ENCODE results near the gene PPP3CA.

The PPP3CA gene

DNA sequence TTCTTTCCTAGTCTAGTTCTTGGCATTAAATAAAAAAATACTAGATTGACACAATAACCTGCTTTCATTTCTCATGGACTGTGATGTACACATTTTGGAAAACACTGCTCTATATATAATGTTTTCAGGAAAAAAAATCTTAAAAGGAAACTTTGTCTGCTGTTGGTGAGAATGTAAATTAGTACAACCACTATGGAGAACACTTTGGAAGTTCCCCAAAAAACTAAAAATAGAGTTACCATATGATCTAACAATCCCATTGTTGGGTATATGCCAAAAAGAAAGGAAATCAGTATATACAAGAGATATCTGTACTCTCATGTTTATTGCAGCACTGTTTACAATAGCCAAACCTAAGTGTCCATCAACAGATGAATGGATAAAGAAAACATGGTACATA, 202.3 kb downstream of the PPP3CA start:
- H3K79me2 ChIP-seq (ENCODE audit: low read length): no peaks in the 10 kb centered on the region
- no peaks in the 10 kb centered on the region; the same call in 1 of the 2 replicates for H3K9me2 ChIP-seq (replicated peaks; ENCODE audit: insufficient read depth, low read length)
- H4K20me1 ChIP-seq (ENCODE audit: insufficient read depth, low read length): no peaks in the 10 kb centered on the region
- no peaks in the 10 kb centered on the region for H3K27me3 ChIP-seq (replicated peaks; ENCODE audit: insufficient read depth, low read length)
- no peak overlapping the region for H2AFZ ChIP-seq (ENCODE audit: low read length)
- no peaks in the 10 kb centered on the region for H3K9me3 ChIP-seq (replicated peaks; ENCODE audit: insufficient read depth, low read length)
- no peak overlapping the region for H3K4me2 ChIP-seq (ENCODE audit: low read depth, low read length)
- no peaks in the 10 kb centered on the region for H3K4me1 ChIP-seq (ENCODE audit: low read length)
- TF ChIP-seq EZH2phosphoT487 (IDR thresholded peaks at IDR 0.05; ENCODE audit: low read length) (no peak), EZH2 (optimal IDR thresholded peaks at IDR 0.05; ENCODE audit: low read depth, low read length) (no peak)
- TF ChIP-seq, protein P1, sequence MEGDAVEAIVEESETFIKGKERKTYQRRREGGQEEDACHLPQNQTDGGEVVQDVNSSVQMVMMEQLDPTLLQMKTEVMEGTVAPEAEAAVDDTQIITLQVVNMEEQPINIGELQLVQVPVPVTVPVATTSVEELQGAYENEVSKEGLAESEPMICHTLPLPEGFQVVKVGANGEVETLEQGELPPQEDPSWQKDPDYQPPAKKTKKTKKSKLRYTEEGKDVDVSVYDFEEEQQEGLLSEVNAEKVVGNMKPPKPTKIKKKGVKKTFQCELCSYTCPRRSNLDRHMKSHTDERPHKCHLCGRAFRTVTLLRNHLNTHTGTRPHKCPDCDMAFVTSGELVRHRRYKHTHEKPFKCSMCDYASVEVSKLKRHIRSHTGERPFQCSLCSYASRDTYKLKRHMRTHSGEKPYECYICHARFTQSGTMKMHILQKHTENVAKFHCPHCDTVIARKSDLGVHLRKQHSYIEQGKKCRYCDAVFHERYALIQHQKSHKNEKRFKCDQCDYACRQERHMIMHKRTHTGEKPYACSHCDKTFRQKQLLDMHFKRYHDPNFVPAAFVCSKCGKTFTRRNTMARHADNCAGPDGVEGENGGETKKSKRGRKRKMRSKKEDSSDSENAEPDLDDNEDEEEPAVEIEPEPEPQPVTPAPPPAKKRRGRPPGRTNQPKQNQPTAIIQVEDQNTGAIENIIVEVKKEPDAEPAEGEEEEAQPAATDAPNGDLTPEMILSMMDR (IDR thresholded peaks at IDR 0.05; ENCODE audit: low read length): no peak
- DNase-seq: no peak
- H3K9ac ChIP-seq (ENCODE audit: low read length): no peak overlapping the region
- H3K4me3 ChIP-seq (ENCODE audit: low read length): no peak overlapping the region
- no peaks in the 10 kb centered on the region for H3F3A ChIP-seq (ENCODE audit: insufficient read depth, low read length)
- H3K27ac ChIP-seq (ENCODE audit: low read length): no peak overlapping the region
- H3K36me3 ChIP-seq (replicated peaks; ENCODE audit: insufficient read depth, low read length): no peaks in the 10 kb centered on the region

DNA sequence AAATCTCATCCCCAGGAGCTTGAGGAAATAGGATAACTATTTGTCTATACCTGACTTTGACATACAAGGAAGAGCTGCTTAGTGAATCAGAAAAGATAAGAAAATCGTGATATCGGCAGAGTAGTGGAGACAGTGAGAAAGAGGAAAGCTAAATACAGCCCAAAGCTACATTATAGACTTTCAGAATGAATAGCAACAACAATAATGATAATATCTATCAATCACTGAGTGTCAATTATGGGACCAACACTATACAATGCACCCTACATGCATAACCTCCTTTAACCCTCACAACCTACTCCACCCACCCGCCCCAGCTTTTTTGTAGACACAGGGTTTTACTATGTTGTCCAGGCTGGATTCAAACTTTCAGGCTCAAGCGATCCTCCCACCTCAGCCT, 205.1 kb downstream of the PPP3CA start:
- Histone ChIP-seq H2AFZ (ENCODE audit: low read length) (no peak overlapping the region), H3K9me2 (replicated peaks; ENCODE audit: insufficient read depth, low read length) (no peaks in the 10 kb centered on the region), H3K4me1 (ENCODE audit: low read length) (no peaks in the 10 kb centered on the region), H3K9me3 (replicated peaks; ENCODE audit: insufficient read depth, low read length) (no peaks in the 10 kb centered on the region), H3K4me2 (ENCODE audit: low read depth, low read length) (no peak overlapping the region), H3K79me2 (ENCODE audit: low read length) (no peaks in the 10 kb centered on the region), H3K27me3 (replicated peaks; ENCODE audit: insufficient read depth, low read length) (no peaks in the 10 kb centered on the region), H3K27ac (ENCODE audit: low read length) (no peak overlapping the region), H4K20me1 (ENCODE audit: insufficient read depth, low read length) (no peaks in the 10 kb centered on the region), H3K9ac (ENCODE audit: low read length) (no peak overlapping the region), H3K36me3 (replicated peaks; ENCODE audit: insufficient read depth, low read length) (no peaks in the 10 kb centered on the region), H3F3A (ENCODE audit: insufficient read depth, low read length) (no peaks in the 10 kb centered on the region), H3K4me3 (ENCODE audit: low read length) (no peak overlapping the region)
- TF ChIP-seq, protein P1 (IDR thresholded peaks at IDR 0.05; ENCODE audit: low read length): no peak
- no peak for TF ChIP-seq EZH2phosphoT487 (IDR thresholded peaks at IDR 0.05; ENCODE audit: low read length)
- no peak for TF ChIP-seq EZH2 (optimal IDR thresholded peaks at IDR 0.05; ENCODE audit: low read depth, low read length)
- no peak for DNase-seq

DNA sequence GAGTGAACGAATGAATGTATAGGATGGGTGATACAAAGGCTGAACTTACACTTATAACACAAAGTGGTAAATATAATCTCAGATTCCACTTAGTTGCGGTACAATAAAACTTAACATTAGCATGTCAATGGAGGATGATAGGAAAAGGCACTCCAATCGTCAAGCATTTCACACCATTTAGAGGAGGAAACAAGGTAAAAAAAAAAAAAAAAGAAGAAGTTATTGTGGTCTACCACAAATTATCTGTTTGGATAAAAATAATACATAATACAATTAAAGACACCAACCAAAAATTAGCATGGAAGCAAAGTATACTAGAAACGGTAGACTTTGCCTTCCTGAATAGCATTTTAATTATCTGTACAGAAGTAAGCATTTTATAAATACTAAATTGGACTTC, 205.5 kb downstream of the PPP3CA start:
- H3K4me1 ChIP-seq (ENCODE audit: low read length): no peaks in the 10 kb centered on the region
- no peaks in the 10 kb centered on the region for H3F3A ChIP-seq (ENCODE audit: insufficient read depth, low read length)
- no peaks in the 10 kb centered on the region for H3K9me2 ChIP-seq (replicated peaks; ENCODE audit: insufficient read depth, low read length)
- H3K79me2 ChIP-seq (ENCODE audit: low read length): no peaks in the 10 kb centered on the region
- H3K4me3 ChIP-seq (ENCODE audit: low read length): no peak overlapping the region
- DNase-seq: no peak
- no peak overlapping the region for H3K4me2 ChIP-seq (ENCODE audit: low read depth, low read length)
- no peaks in the 10 kb centered on the region for H4K20me1 ChIP-seq (ENCODE audit: insufficient read depth, low read length)
- no peak overlapping the region for H2AFZ ChIP-seq (ENCODE audit: low read length)
- TF ChIP-seq EZH2phosphoT487 (IDR thresholded peaks at IDR 0.05; ENCODE audit: low read length) (no peak), EZH2 (optimal IDR thresholded peaks at IDR 0.05; ENCODE audit: low read depth, low read length) (no peak)
- TF ChIP-seq, protein P1 (IDR thresholded peaks at IDR 0.05; ENCODE audit: low read length): no peak
- H3K27ac ChIP-seq (ENCODE audit: low read length): no peak overlapping the region
- H3K9me3 ChIP-seq (replicated peaks; ENCODE audit: insufficient read depth, low read length): no peaks in the 10 kb centered on the region
- no peak overlapping the region for H3K9ac ChIP-seq (ENCODE audit: low read length)
- H3K27me3 ChIP-seq (replicated peaks; ENCODE audit: insufficient read depth, low read length): no peaks in the 10 kb centered on the region
- no peaks in the 10 kb centered on the region for H3K36me3 ChIP-seq (replicated peaks; ENCODE audit: insufficient read depth, low read length)

Data from MM.1S (cell line).